ENCODE measurements around the gene SMG6.

DNA sequence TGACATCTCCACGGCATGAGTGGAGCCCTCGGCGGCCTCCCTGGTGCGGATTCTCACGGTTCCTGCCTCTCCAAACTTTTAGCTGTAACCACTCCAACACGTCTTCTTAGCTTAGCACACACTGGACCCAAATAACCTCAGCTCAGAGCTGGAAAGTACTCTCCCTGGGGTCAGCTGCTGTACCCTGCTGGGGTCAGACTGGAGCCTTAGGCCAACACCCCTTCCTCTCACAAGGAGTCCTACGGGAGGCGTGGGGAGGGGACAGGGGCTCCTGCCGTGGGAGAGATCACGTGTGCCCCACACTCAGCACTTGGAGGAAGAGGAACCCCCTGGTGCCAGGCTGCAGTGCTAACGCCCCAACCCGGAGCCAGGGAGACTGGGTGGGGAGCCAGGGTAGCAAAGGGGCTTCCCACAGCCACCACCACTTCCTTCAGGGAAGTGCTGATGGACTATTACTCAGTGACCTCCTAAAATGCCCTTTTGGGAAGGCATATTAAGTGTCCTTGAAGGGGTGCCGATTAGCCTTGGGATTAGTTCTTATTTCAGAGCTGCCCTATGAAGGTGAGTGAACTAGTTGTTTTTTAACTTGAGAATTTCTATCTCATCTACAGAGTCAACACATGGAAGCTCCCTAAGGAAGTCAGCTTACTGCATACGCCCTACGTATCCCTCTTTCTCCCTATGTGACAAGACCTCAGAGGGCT, 124.6 kb downstream of the SMG6 start:
- TF ChIP-seq, protein P1, sequence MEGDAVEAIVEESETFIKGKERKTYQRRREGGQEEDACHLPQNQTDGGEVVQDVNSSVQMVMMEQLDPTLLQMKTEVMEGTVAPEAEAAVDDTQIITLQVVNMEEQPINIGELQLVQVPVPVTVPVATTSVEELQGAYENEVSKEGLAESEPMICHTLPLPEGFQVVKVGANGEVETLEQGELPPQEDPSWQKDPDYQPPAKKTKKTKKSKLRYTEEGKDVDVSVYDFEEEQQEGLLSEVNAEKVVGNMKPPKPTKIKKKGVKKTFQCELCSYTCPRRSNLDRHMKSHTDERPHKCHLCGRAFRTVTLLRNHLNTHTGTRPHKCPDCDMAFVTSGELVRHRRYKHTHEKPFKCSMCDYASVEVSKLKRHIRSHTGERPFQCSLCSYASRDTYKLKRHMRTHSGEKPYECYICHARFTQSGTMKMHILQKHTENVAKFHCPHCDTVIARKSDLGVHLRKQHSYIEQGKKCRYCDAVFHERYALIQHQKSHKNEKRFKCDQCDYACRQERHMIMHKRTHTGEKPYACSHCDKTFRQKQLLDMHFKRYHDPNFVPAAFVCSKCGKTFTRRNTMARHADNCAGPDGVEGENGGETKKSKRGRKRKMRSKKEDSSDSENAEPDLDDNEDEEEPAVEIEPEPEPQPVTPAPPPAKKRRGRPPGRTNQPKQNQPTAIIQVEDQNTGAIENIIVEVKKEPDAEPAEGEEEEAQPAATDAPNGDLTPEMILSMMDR (IDR thresholded peaks at IDR 0.05), result no peak
- TF ChIP-seq RELA (CRISPR knock-in tag; IDR thresholded peaks at IDR 0.05; ENCODE audit: borderline replicate concordance), result no peak
- TF ChIP-seq, protein P2, sequence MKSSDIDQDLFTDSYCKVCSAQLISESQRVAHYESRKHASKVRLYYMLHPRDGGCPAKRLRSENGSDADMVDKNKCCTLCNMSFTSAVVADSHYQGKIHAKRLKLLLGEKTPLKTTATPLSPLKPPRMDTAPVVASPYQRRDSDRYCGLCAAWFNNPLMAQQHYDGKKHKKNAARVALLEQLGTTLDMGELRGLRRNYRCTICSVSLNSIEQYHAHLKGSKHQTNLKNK (CRISPR knock-in tag; IDR thresholded peaks at IDR 0.05), result no peak
- no peak for TF ChIP-seq FOXJ3 (CRISPR knock-in tag; IDR thresholded peaks at IDR 0.05; ENCODE audit: borderline replicate concordance)
- no peak for TF ChIP-seq NR3C1 (CRISPR knock-in tag; conservative IDR thresholded peaks at IDR 0.05; ENCODE audit: low read depth)
- TF ChIP-seq TCF7 (CRISPR knock-in tag; IDR thresholded peaks at IDR 0.05; ENCODE audit: low read depth), result no peak
- TF ChIP-seq, protein P3, sequence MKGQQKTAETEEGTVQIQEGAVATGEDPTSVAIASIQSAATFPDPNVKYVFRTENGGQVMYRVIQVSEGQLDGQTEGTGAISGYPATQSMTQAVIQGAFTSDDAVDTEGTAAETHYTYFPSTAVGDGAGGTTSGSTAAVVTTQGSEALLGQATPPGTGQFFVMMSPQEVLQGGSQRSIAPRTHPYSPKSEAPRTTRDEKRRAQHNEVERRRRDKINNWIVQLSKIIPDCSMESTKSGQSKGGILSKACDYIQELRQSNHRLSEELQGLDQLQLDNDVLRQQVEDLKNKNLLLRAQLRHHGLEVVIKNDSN (CRISPR knock-in tag; IDR thresholded peaks at IDR 0.05), result no peak
- TF ChIP-seq NFATC4 (CRISPR knock-in tag; IDR thresholded peaks at IDR 0.05), result no peak
- TF ChIP-seq MYBL2 (CRISPR knock-in tag; IDR thresholded peaks at IDR 0.05), result no peak

All from WTC11 (cell line).